Measurements from ENCODE around the gene STX3.

DNA sequence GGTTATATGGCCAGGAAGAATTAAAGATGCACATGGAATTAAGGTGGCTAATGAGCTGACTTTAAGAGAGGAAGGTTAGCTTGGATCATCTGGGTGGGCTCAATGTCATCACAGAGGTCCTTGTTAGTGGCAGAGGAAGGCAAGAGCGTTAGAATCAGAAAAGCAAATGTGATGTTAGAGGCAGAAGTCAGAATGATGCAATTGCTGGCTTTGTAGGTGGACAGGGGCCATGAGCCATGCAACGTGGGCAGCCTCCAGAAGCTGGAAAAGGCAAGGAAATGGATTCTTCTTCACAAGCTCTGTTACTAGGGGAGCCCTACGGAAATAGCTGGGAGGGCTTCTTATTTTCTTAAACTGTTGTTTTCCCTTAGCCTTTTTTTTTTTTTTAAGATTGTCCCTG lies 92.5 kb downstream of the STX3 start:
- TF ChIP-seq RFX5 (IDR thresholded peaks at IDR 0.05; ENCODE audit: borderline replicate concordance, low read depth, low read length) (no peak), EP300 (IDR thresholded peaks at IDR 0.05; ENCODE audit: borderline replicate concordance in 1 of 2, low read depth in 2 of 2, low read length in 2 of 2) (no peak), CHD1 (IDR thresholded peaks at IDR 0.05; ENCODE audit: low read depth, low read length) (no peak), CBX5 (IDR thresholded peaks at IDR 0.05; ENCODE audit: low read depth, low read length) (no peak), MAFK (IDR thresholded peaks at IDR 0.05; ENCODE audit: low read depth, low read length) (no peak), POLR2A (IDR thresholded peaks at IDR 0.05; ENCODE audit: control extremely low read depth in 1 of 2, low read depth in 2 of 2, low read length in 2 of 2) (no peak), JUND (IDR thresholded peaks at IDR 0.05; ENCODE audit: low read length) (no peak), GTF2F1 (IDR thresholded peaks at IDR 0.05; ENCODE audit: borderline replicate concordance, low read depth, low read length) (no peak), NRF1 (IDR thresholded peaks at IDR 0.05; ENCODE audit: low read depth, low read length) (no peak), POLR2AphosphoS5 (IDR thresholded peaks at IDR 0.05; ENCODE audit: low read depth, low read length) (no peak), SIN3A (conservative IDR thresholded peaks at IDR 0.05 in 1 of 2, IDR thresholded peaks at IDR 0.05 in 1 of 2; ENCODE audit: low read depth in 1 of 2, low read length in 2 of 2) (no peak)
- TF ChIP-seq, protein P1, sequence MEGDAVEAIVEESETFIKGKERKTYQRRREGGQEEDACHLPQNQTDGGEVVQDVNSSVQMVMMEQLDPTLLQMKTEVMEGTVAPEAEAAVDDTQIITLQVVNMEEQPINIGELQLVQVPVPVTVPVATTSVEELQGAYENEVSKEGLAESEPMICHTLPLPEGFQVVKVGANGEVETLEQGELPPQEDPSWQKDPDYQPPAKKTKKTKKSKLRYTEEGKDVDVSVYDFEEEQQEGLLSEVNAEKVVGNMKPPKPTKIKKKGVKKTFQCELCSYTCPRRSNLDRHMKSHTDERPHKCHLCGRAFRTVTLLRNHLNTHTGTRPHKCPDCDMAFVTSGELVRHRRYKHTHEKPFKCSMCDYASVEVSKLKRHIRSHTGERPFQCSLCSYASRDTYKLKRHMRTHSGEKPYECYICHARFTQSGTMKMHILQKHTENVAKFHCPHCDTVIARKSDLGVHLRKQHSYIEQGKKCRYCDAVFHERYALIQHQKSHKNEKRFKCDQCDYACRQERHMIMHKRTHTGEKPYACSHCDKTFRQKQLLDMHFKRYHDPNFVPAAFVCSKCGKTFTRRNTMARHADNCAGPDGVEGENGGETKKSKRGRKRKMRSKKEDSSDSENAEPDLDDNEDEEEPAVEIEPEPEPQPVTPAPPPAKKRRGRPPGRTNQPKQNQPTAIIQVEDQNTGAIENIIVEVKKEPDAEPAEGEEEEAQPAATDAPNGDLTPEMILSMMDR (IDR thresholded peaks at IDR 0.05; ENCODE audit: control extremely low read depth in 1 of 3, insufficient read depth in 1 of 3, low read depth in 1 of 3, low read length in 3 of 3): no peak

Measured in H1 (cell line).